ENCODE results near the gene SARM1. TPM values are rescaled to one million over a fixed set of nuclear protein-coding genes. Genes with fewer than 3 reads are reported as not detected.

Gene SARM1
- total RNA-seq: 10 to 100 TPM; 25.7 to 29.0 TPM

- H3K27me3 Mint-ChIP-seq: no peaks in the 10 kb centered on the region
- peak within 1 kb of the TSS; percentile 89 for H3K27ac Mint-ChIP-seq
- H3K4me3 Mint-ChIP-seq: peak within 1 kb of the TSS; percentile 90
- peaks cover 22% of the 10 kb centered on the region for H3K4me1 Mint-ChIP-seq
- H3K9me3 Mint-ChIP-seq: no peaks in the 10 kb centered on the region
- peak; percentile 93 for DNase-seq
- H3K36me3 Mint-ChIP-seq: peaks cover 12% of the 10 kb centered on the region
These were observed at the start of gene SARM1 for GRCh38 chr17:28371245-28372202. SARM1 (plus strand) TSS chr17:28371694; CDS start chr17:28372033, 339 bp downstream.

- Mint-ChIP-seq H3K27me3 (no peaks in the 10 kb centered on the region), H3K9me3 (no peaks in the 10 kb centered on the region), H3K4me1 (peaks cover 33% of the 10 kb centered on the region), H3K4me3 (no peak overlapping the region), H3K36me3 (peaks cover 36% of the 10 kb centered on the region), H3K27ac (no peak overlapping the region)
- no peak for DNase-seq
These were observed 47.2 kb upstream of the SARM1 start for GRCh38 chr17:28324267-28324745.

- no peak overlapping the region for H3K4me3 Mint-ChIP-seq
- peaks cover 33% of the 10 kb centered on the region for H3K4me1 Mint-ChIP-seq
These were observed 46.7 kb upstream of the SARM1 start for GRCh38 chr17:28324781-28325180.

GRCh38 chr17:28325211-28325610 lies 46.3 kb upstream of the SARM1 start:
- Mint-ChIP-seq H3K9me3 (no peaks in the 10 kb centered on the region), H3K27me3 (no peaks in the 10 kb centered on the region), H3K4me3 (no peak overlapping the region), H3K27ac (no peak overlapping the region), H3K4me1 (peaks cover 29% of the 10 kb centered on the region), H3K36me3 (peaks cover 30% of the 10 kb centered on the region)
- no peak for DNase-seq

More at GRCh38 chr17:28324781-28325180, 46.7 kb upstream of the SARM1 start:
- DNase-seq: no peak
- H3K9me3 Mint-ChIP-seq: no peaks in the 10 kb centered on the region
- peaks cover 34% of the 10 kb centered on the region for H3K36me3 Mint-ChIP-seq
- H3K27ac Mint-ChIP-seq: no peak overlapping the region
- H3K27me3 Mint-ChIP-seq: no peaks in the 10 kb centered on the region

GRCh38 chr17:28326114-28326513 lies 45.4 kb upstream of the SARM1 start:
- peaks cover 21% of the 10 kb centered on the region for H3K36me3 Mint-ChIP-seq
- H3K4me1 Mint-ChIP-seq: peaks cover 21% of the 10 kb centered on the region
- no peak overlapping the region for H3K4me3 Mint-ChIP-seq
- H3K9me3 Mint-ChIP-seq: no peaks in the 10 kb centered on the region
- no peaks in the 10 kb centered on the region for H3K27me3 Mint-ChIP-seq
- no peak for DNase-seq
- no peak overlapping the region for H3K27ac Mint-ChIP-seq

- H3K36me3 Mint-ChIP-seq: peaks cover 18% of the 10 kb centered on the region
- H3K4me1 Mint-ChIP-seq: peaks cover 19% of the 10 kb centered on the region
- H3K27me3 Mint-ChIP-seq: no peaks in the 10 kb centered on the region
- no peaks in the 10 kb centered on the region for H3K9me3 Mint-ChIP-seq
- no peak overlapping the region for H3K4me3 Mint-ChIP-seq
- DNase-seq: no peak
- H3K27ac Mint-ChIP-seq: peak overlapping the region; percentile 63
These were observed 44.4 kb upstream of the SARM1 start for GRCh38 chr17:28327031-28327607.

- peaks cover 21% of the 10 kb centered on the region for H3K4me1 Mint-ChIP-seq
- no peak overlapping the region for H3K27ac Mint-ChIP-seq
- no peak overlapping the region for H3K4me3 Mint-ChIP-seq
- no peaks in the 10 kb centered on the region for H3K27me3 Mint-ChIP-seq
- peaks cover 15% of the 10 kb centered on the region for H3K36me3 Mint-ChIP-seq
- DNase-seq: no peak
- no peaks in the 10 kb centered on the region for H3K9me3 Mint-ChIP-seq
These were observed 43.8 kb upstream of the SARM1 start for GRCh38 chr17:28327709-28328108.

GRCh38 chr17:28328325-28328724 lies 43.2 kb upstream of the SARM1 start:
- Mint-ChIP-seq H3K4me1 (peaks cover 18% of the 10 kb centered on the region), H3K36me3 (peaks cover 15% of the 10 kb centered on the region), H3K27me3 (no peaks in the 10 kb centered on the region), H3K9me3 (no peaks in the 10 kb centered on the region), H3K4me3 (no peak overlapping the region), H3K27ac (no peak overlapping the region)
- no peak for DNase-seq

GRCh38 chr17:28330671-28331070 lies 40.8 kb upstream of the SARM1 start:
- Mint-ChIP-seq H3K27ac (no peak overlapping the region), H3K4me1 (peaks cover 25% of the 10 kb centered on the region), H3K9me3 (no peaks in the 10 kb centered on the region), H3K4me3 (no peak overlapping the region), H3K27me3 (no peaks in the 10 kb centered on the region), H3K36me3 (peaks cover 15% of the 10 kb centered on the region)
- DNase-seq: no peak

GRCh38 chr17:28331891-28332420 lies 39.5 kb upstream of the SARM1 start:
- Mint-ChIP-seq H3K27ac (no peak overlapping the region), H3K4me1 (peaks cover 27% of the 10 kb centered on the region), H3K4me3 (no peak overlapping the region), H3K27me3 (no peaks in the 10 kb centered on the region), H3K9me3 (no peaks in the 10 kb centered on the region), H3K36me3 (peaks cover 5% of the 10 kb centered on the region)
- DNase-seq: no peak

- Mint-ChIP-seq H3K36me3 (peaks cover 4% of the 10 kb centered on the region), H3K9me3 (no peaks in the 10 kb centered on the region), H3K4me1 (peaks cover 30% of the 10 kb centered on the region), H3K4me3 (peak overlapping the region; percentile 97), H3K27ac (no peak overlapping the region), H3K27me3 (no peaks in the 10 kb centered on the region)
- DNase-seq: no peak
These were observed 38.3 kb upstream of the SARM1 start for GRCh38 chr17:28333083-28333746.

GRCh38 chr17:28334171-28334570 lies 37.3 kb upstream of the SARM1 start:
- Mint-ChIP-seq H3K27me3 (no peaks in the 10 kb centered on the region), H3K9me3 (no peaks in the 10 kb centered on the region), H3K36me3 (no peaks in the 10 kb centered on the region), H3K4me1 (peaks cover 34% of the 10 kb centered on the region), H3K4me3 (peak overlapping the region; percentile 97), H3K27ac (no peak overlapping the region)
- DNase-seq: no peak

- peaks cover 34% of the 10 kb centered on the region for H3K4me1 Mint-ChIP-seq
- no peaks in the 10 kb centered on the region for H3K27me3 Mint-ChIP-seq
- no peaks in the 10 kb centered on the region for H3K36me3 Mint-ChIP-seq
- no peaks in the 10 kb centered on the region for H3K9me3 Mint-ChIP-seq
- no peak for DNase-seq
- H3K27ac Mint-ChIP-seq: peak overlapping the region; percentile 70
- H3K4me3 Mint-ChIP-seq: peak overlapping the region; percentile 97
These were observed 36.8 kb upstream of the SARM1 start for GRCh38 chr17:28334666-28335200.

GRCh38 chr17:28335201-28335958 lies 36.1 kb upstream of the SARM1 start, which contains the start of the genes IFT20 and TNFAIP1:
IFT20 (minus strand) TSS chr17:28335472; CDS start chr17:28331985, 3,487 bp downstream.
TNFAIP1 (plus strand) TSS chr17:28335761; CDS start chr17:28339522, 3,761 bp downstream.
- no peaks in the 10 kb centered on the region for H3K36me3 Mint-ChIP-seq

More at GRCh38 chr17:28335201-28335958, 36.1 kb upstream of the SARM1 start, which contains the start of the genes IFT20 and TNFAIP1:
- no peaks in the 10 kb centered on the region for H3K9me3 Mint-ChIP-seq
- no peaks in the 10 kb centered on the region for H3K27me3 Mint-ChIP-seq
- H3K4me1 Mint-ChIP-seq: peaks cover 34% of the 10 kb centered on the region
- H3K27ac Mint-ChIP-seq: peak within 1 kb of the TSS; percentile 91
- peak; percentile 98 for DNase-seq
- peak within 1 kb of the TSS; percentile 97 for H3K4me3 Mint-ChIP-seq

Data from activated naive CD8-positive, alpha-beta T cell treated with anti-CD3 and anti-CD28 coated beads for 36 hours (primary cell).